Neural progenitor cell (in vitro differentiated cells): ENCODE data around the gene INO80. TPM values are rescaled to one million over a fixed set of nuclear protein-coding genes. Genes with fewer than 3 reads are reported as not detected.

ENCODE experiments used
- DNase-seq: peaks from one replicate; pipeline ENCODE4 v3.0.0-alpha.2; 2016; ENCODE audit warnings: low spot score
- H2AFZ ChIP-seq: fragments of 200-600 bp; sonication (generic); replicated peaks from 2 replicates; pipeline ENCODE4 v1.6.1; 2016; ENCODE audit warnings: antibody characterized with exemption
- H3F3A ChIP-seq: fragments of 200-600 bp; sonication (generic); 2 replicates; pipeline ENCODE4 v1.6.1; 2016; ENCODE audit warnings: antibody characterized with exemption, low read depth
- H3K27ac ChIP-seq: fragments of 200-600 bp; sonication (generic); 2 replicates; pipeline ENCODE4 v1.5.1; 2016; ENCODE audit warnings: mild to moderate bottlenecking
- H3K27me3 ChIP-seq: fragments of 200-600 bp; sonication (generic); 2 replicates; pipeline ENCODE4 v1.6.1; 2016; ENCODE audit warnings: mild to moderate bottlenecking, moderate library complexity
- H3K36me3 ChIP-seq: fragments of 200-600 bp; sonication (generic); 2 replicates; pipeline ENCODE4 v1.5.1; 2016
- H3K4me1 ChIP-seq: fragments of 200-600 bp; sonication (generic); 2 replicates; pipeline ENCODE4 v1.6.1; 2016; ENCODE audit warnings: mixed run types
- H3K4me2 ChIP-seq: fragments of 200-600 bp; sonication (generic); 2 replicates; pipeline ENCODE4 v1.6.1; 2016
- H3K4me3 ChIP-seq: fragments of 200-600 bp; sonication (generic); 2 replicates; pipeline ENCODE4 v1.5.1; 2016
- H3K79me2 ChIP-seq: fragments of 200-600 bp; sonication (generic); 2 replicates; pipeline ENCODE4 v1.6.1; 2016; ENCODE audit warnings: low read depth
- H3K9ac ChIP-seq: fragments of 200-600 bp; sonication (generic); 2 replicates; pipeline ENCODE4 v1.6.1; 2016
- H3K9me3 ChIP-seq: fragments of 200-600 bp; sonication (generic); 2 replicates; pipeline ENCODE4 v1.5.1; 2016; ENCODE audit warnings: low read depth
- H4K20me1 ChIP-seq: fragments of 200-600 bp; sonication (generic); 2 replicates; pipeline ENCODE4 v1.6.1; 2016; ENCODE audit warnings: low read depth
- H3K27ac Mint-ChIP-seq: 3 replicates; pipeline ENCODE4 v1.8.0; 2021; ENCODE audit warnings: mixed read lengths
- H3K27me3 Mint-ChIP-seq: 2 replicates; pipeline ENCODE4 v1.8.0; 2022; ENCODE audit warnings: low read depth, mild to moderate bottlenecking, inconsistent platforms, moderate library complexity, mixed read lengths; ENCODE audit not compliant: insufficient read depth
- H3K36me3 Mint-ChIP-seq: 3 replicates; pipeline ENCODE4 v1.8.0; 2021; ENCODE audit warnings: mixed read lengths
- H3K4me1 Mint-ChIP-seq: 3 replicates; pipeline ENCODE4 v1.8.0; 2021; ENCODE audit warnings: mixed read lengths
- H3K4me3 Mint-ChIP-seq: 3 replicates; pipeline ENCODE4 v1.8.0; 2021; ENCODE audit warnings: mild to moderate bottlenecking, moderate library complexity, mixed read lengths
- H3K9me3 Mint-ChIP-seq: 3 replicates; pipeline ENCODE4 v1.8.0; 2020; ENCODE audit warnings: mixed read lengths
- CTCF ChIP-seq: fragments of 200-600 bp; sonication (generic); IDR thresholded peaks from 2 replicates; pipeline ENCODE4 v1.5.1; 2017; ENCODE audit warnings: antibody characterized with exemption, mild to moderate bottlenecking
- EZH2 ChIP-seq: fragments of 200-600 bp; sonication (generic); IDR thresholded peaks from 2 replicates; pipeline ENCODE4 v1.6.1; 2017; ENCODE audit warnings: antibody characterized with exemption, mild to moderate bottlenecking, moderate library complexity
- EZH2phosphoT487 ChIP-seq: fragments of 200-600 bp; sonication (generic); IDR thresholded peaks from 2 replicates; pipeline ENCODE4 v1.6.1; 2017; ENCODE audit warnings: antibody characterized with exemption
- total RNA-seq: library from RNA; depleted of rRNA; stranded (reverse); fragments of >200 nt; gene quantifications from 2 replicates; pipeline ENCODE4 v1.2.3, GENCODE V29; 2015; ENCODE audit warnings: low replicate concordance

Gene INO80
- total RNA-seq, 1 donor from 2014 or later: 25.4 TPM

GRCh38 chr15:41056810-41057209, 59.3 kb downstream of the INO80 start:
- H2AFZ ChIP-seq: no peak overlapping the region
- H3K79me2 ChIP-seq: no peaks in the 10 kb centered on the region
- DNase-seq: no peak
- no peaks in the 10 kb centered on the region for H4K20me1 ChIP-seq
- no peak overlapping the region for H3K9ac ChIP-seq
- H3K9me3 ChIP-seq: peaks cover 3% of the 10 kb centered on the region
- Mint-ChIP-seq H3K36me3 (peaks cover 47% of the 10 kb centered on the region), H3K27me3 (no peaks in the 10 kb centered on the region), H3K27ac (no peak overlapping the region), H3K4me3 (no peak overlapping the region), H3K9me3 (peaks cover 9% of the 10 kb centered on the region), H3K4me1 (no peaks in the 10 kb centered on the region)
- H3K27me3 ChIP-seq: no peaks in the 10 kb centered on the region
- no peak overlapping the region for H3K4me2 ChIP-seq
- peaks cover 24% of the 10 kb centered on the region for H3K36me3 ChIP-seq
- H3K4me3 ChIP-seq: no peak overlapping the region
- H3K4me1 ChIP-seq: no peaks in the 10 kb centered on the region
- H3K27ac ChIP-seq: no peak overlapping the region
- TF ChIP-seq EZH2 (no peak), CTCF (no peak), EZH2phosphoT487 (no peak)
- H3F3A ChIP-seq: no peaks in the 10 kb centered on the region

- H3K36me3 ChIP-seq: peaks cover 24% of the 10 kb centered on the region
- no peaks in the 10 kb centered on the region for H3K79me2 ChIP-seq
- DNase-seq: no peak
- no peak overlapping the region for H3K4me3 Mint-ChIP-seq
- no peaks in the 10 kb centered on the region for H3K27me3 Mint-ChIP-seq
- no peaks in the 10 kb centered on the region for H4K20me1 ChIP-seq
- H3K27me3 ChIP-seq: no peaks in the 10 kb centered on the region
- no peaks in the 10 kb centered on the region for H3K9me3 ChIP-seq
- no peaks in the 10 kb centered on the region for H3K4me1 Mint-ChIP-seq
- no peak overlapping the region for H3K9ac ChIP-seq
- H3K9me3 Mint-ChIP-seq: peaks cover 6% of the 10 kb centered on the region
- H3K4me1 ChIP-seq: no peaks in the 10 kb centered on the region
- H3F3A ChIP-seq: no peaks in the 10 kb centered on the region
- no peak overlapping the region for H3K4me3 ChIP-seq
- TF ChIP-seq EZH2 (no peak), EZH2phosphoT487 (no peak), CTCF (no peak)
- H2AFZ ChIP-seq: no peak overlapping the region
- H3K27ac Mint-ChIP-seq: no peak overlapping the region
- no peak overlapping the region for H3K27ac ChIP-seq
- H3K4me2 ChIP-seq: no peak overlapping the region
- H3K36me3 Mint-ChIP-seq: peaks cover 45% of the 10 kb centered on the region
Measured at GRCh38 chr15:41055706-41056105, 60.4 kb downstream of the INO80 start.

DNA sequence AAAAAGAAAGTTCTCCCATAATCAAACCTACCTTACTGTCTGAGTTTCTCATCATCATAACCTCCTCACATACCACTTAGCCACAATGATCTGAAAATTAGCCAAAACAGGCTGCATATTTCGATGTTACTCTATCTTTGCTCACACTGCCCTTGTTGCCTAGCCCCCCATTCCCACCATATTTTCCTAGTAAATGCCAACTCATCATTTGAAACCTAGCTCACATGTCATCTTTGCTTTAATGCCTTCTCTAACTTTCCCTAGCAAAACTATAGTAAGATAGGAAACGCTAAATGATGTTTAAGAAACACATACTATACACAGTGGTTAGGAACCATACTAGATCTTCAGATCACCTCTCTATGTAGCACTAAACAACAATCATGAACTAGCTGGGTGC, 64.9 kb downstream of the INO80 start:
- Histone ChIP-seq H3K27ac (no peak overlapping the region), H4K20me1 (no peaks in the 10 kb centered on the region), H3K79me2 (no peaks in the 10 kb centered on the region), H3K27me3 (no peaks in the 10 kb centered on the region), H3K4me3 (no peak overlapping the region), H3K36me3 (peaks cover 20% of the 10 kb centered on the region), H3K9me3 (no peaks in the 10 kb centered on the region), H3K9ac (no peak overlapping the region), H2AFZ (no peak overlapping the region), H3F3A (no peaks in the 10 kb centered on the region), H3K4me1 (no peaks in the 10 kb centered on the region), H3K4me2 (no peak overlapping the region)
- H3K4me1 Mint-ChIP-seq: no peaks in the 10 kb centered on the region
- no peak for DNase-seq
- no peak overlapping the region for H3K27ac Mint-ChIP-seq
- no peak overlapping the region for H3K4me3 Mint-ChIP-seq
- peaks cover 21% of the 10 kb centered on the region for H3K36me3 Mint-ChIP-seq
- H3K27me3 Mint-ChIP-seq: no peaks in the 10 kb centered on the region
- H3K9me3 Mint-ChIP-seq: no peaks in the 10 kb centered on the region
- TF ChIP-seq EZH2phosphoT487 (no peak), EZH2 (no peak), CTCF (no peak)

DNA sequence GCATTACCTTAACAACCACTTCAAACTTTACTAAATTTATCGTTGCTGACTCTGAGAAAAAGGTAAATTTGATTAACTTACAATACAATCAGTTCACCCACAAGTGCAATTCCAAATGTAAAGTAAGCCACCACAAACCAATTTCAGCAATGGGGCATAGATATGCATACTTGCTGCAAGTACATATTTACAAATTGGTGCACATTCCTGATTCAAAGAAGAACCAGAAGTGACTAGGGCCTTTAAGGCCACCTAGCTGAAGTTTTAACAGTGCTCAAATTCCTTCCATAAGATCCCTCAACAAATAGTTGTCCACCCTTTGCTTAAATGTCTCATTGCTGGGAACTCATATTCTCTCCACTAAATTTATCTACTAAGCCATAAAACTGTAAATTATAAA, 67.2 kb downstream of the INO80 start:
- no peaks in the 10 kb centered on the region for H4K20me1 ChIP-seq
- H3K27ac ChIP-seq: no peak overlapping the region
- no peaks in the 10 kb centered on the region for H3K9me3 Mint-ChIP-seq
- H3K4me3 Mint-ChIP-seq: no peak overlapping the region
- peaks cover 11% of the 10 kb centered on the region for H3K36me3 ChIP-seq
- no peak overlapping the region for H3K27ac Mint-ChIP-seq
- H3K4me2 ChIP-seq: no peak overlapping the region
- no peaks in the 10 kb centered on the region for H3K27me3 ChIP-seq
- H3K4me1 Mint-ChIP-seq: no peaks in the 10 kb centered on the region
- H3K27me3 Mint-ChIP-seq: no peaks in the 10 kb centered on the region
- no peaks in the 10 kb centered on the region for H3K9me3 ChIP-seq
- no peaks in the 10 kb centered on the region for H3K4me1 ChIP-seq
- H3F3A ChIP-seq: no peaks in the 10 kb centered on the region
- no peak for DNase-seq
- H3K36me3 Mint-ChIP-seq: peaks cover 14% of the 10 kb centered on the region
- H3K4me3 ChIP-seq: no peak overlapping the region
- H2AFZ ChIP-seq: no peak overlapping the region
- no peak overlapping the region for H3K9ac ChIP-seq
- no peak for TF ChIP-seq CTCF
- no peak for TF ChIP-seq EZH2phosphoT487
- no peak for TF ChIP-seq EZH2
- no peaks in the 10 kb centered on the region for H3K79me2 ChIP-seq
